ENCODE measurements around the gene MAN1A1. TPM values are rescaled to one million over a fixed set of nuclear protein-coding genes. Genes with fewer than 3 reads are reported as not detected.
"Not testable (repeated sequence)": the region's sequence is repeated elsewhere in the genome, so short reads cannot be mapped to it uniquely, and the experiment has no call there.

Gene MAN1A1
- total RNA-seq, 2 donors from 2014 or later, result 41.7 to 43.7 TPM

DNA sequence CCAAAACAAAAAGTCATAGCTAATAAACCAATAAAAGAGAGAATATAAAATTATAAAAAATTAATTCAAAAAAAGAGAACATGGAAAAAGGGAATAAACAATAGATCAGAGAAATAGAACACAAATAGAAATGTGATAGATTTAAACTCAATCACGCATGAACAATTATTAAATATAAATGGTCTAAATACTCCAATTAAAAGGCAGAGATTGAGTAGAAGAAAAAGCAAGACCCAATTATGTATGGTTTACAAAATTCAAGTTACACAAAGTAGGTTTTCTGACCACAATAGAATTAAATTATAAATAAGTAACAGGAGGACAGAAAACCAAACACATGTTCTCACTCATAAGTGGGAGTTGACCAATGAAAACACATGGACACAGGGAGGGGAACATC, 36.4 kb upstream of the MAN1A1 start:
- peaks cover 14% of the 10 kb centered on the region for H3K4me1 Mint-ChIP-seq
- peaks cover 50% of the 10 kb centered on the region for H3K9me3 ChIP-seq (ENCODE audit: control insufficient read depth, low read length)
- no CpG with 5 or more reads among the region's 1 CpG for WGBS, 2 experiments (ENCODE audit: insufficient coverage in 1 of 2, insufficient read length in 1 of 2)
- no peak overlapping the region for H3K4me3 Mint-ChIP-seq
- H3K27ac ChIP-seq (ENCODE audit: low read depth, low read length), result no peak overlapping the region
- H3K9me3 Mint-ChIP-seq, result peaks cover 48% of the 10 kb centered on the region
- peaks cover 3% of the 10 kb centered on the region for H3K4me1 ChIP-seq (ENCODE audit: control insufficient read depth, insufficient read depth, low read length)
- H3K27me3 ChIP-seq (ENCODE audit: control insufficient read depth, insufficient read depth, low read length, poor library complexity, severe bottlenecking), result peaks cover 2% of the 10 kb centered on the region
- H3K27me3 Mint-ChIP-seq (ENCODE audit: insufficient read depth), result peaks cover 11% of the 10 kb centered on the region
- peaks cover 8% of the 10 kb centered on the region for H3K36me3 Mint-ChIP-seq (ENCODE audit: low read depth)
- H3K4me3 ChIP-seq (ENCODE audit: low read length), result no peak overlapping the region
- TF ChIP-seq, protein P1, sequence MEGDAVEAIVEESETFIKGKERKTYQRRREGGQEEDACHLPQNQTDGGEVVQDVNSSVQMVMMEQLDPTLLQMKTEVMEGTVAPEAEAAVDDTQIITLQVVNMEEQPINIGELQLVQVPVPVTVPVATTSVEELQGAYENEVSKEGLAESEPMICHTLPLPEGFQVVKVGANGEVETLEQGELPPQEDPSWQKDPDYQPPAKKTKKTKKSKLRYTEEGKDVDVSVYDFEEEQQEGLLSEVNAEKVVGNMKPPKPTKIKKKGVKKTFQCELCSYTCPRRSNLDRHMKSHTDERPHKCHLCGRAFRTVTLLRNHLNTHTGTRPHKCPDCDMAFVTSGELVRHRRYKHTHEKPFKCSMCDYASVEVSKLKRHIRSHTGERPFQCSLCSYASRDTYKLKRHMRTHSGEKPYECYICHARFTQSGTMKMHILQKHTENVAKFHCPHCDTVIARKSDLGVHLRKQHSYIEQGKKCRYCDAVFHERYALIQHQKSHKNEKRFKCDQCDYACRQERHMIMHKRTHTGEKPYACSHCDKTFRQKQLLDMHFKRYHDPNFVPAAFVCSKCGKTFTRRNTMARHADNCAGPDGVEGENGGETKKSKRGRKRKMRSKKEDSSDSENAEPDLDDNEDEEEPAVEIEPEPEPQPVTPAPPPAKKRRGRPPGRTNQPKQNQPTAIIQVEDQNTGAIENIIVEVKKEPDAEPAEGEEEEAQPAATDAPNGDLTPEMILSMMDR (conservative IDR thresholded peaks at IDR 0.05), result no peak
- no peaks in the 10 kb centered on the region for H3K36me3 ChIP-seq (ENCODE audit: control insufficient read depth, insufficient read depth, low read length)
- no peak for DNase-seq
- H3K27ac Mint-ChIP-seq, result no peak overlapping the region
- no peak overlapping the region for H3K9ac ChIP-seq (ENCODE audit: extremely low read depth, low read length, poor library complexity, severe bottlenecking)

DNA sequence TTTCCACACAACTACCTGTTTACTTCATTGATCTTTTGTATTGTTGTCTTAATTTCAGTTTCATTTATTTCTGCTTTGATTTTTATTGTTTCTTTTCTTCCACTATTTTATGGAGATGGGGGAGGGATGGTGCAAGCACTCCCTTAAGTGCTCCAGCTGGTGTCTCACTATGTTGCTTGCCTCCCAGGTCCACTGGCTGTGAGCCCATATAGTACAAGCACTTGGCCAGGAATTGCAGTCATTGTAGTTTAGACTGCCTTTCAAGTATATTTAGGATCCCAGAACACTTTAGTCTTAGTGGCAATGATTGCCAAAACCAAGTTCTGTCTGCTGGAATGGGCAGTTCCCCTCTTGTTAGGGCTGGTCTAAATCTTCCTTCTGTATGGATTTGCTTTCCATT, 34.9 kb upstream of the MAN1A1 start:
- Mint-ChIP-seq H3K4me1 (peaks cover 10% of the 10 kb centered on the region), H3K27ac (no peak overlapping the region), H3K9me3 (peaks cover 60% of the 10 kb centered on the region), H3K27me3 (ENCODE audit: insufficient read depth) (peaks cover 11% of the 10 kb centered on the region), H3K36me3 (ENCODE audit: low read depth) (peaks cover 8% of the 10 kb centered on the region), H3K4me3 (no peak overlapping the region)
- H3K9me3 ChIP-seq (ENCODE audit: control insufficient read depth, low read length), result peaks cover 65% of the 10 kb centered on the region
- H3K27ac ChIP-seq (ENCODE audit: low read depth, low read length), result no peak overlapping the region
- TF ChIP-seq, protein P1 (conservative IDR thresholded peaks at IDR 0.05), result no peak
- no peaks in the 10 kb centered on the region for H3K27me3 ChIP-seq (ENCODE audit: control insufficient read depth, insufficient read depth, low read length, poor library complexity, severe bottlenecking)
- no peaks in the 10 kb centered on the region for H3K36me3 ChIP-seq (ENCODE audit: control insufficient read depth, insufficient read depth, low read length)
- no peak overlapping the region for H3K4me3 ChIP-seq (ENCODE audit: low read length)
- no peak for DNase-seq
- no peaks in the 10 kb centered on the region for H3K4me1 ChIP-seq (ENCODE audit: control insufficient read depth, insufficient read depth, low read length)
- no peak overlapping the region for H3K9ac ChIP-seq (ENCODE audit: extremely low read depth, low read length, poor library complexity, severe bottlenecking)

DNA sequence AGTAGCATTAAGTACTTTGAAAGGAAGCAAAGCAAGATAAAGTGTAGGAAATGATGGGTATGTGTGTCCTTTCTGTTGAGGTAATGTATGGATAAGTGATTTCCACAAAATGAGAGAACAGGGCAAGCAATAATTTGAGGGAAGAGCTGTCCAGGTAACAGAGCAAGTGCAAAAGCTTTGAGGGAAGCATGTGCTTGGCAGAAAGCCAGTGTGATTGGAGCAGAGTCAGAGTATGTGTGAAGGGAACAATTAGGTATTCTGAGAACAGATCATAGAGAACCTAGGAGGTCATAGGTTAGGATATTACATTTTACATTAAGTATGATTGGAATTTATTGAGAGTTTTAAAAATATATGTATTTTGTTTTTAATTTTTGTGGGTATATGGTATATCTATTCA, 30.2 kb upstream of the MAN1A1 start:
- Mint-ChIP-seq H3K4me1 (peaks cover 10% of the 10 kb centered on the region), H3K36me3 (ENCODE audit: low read depth) (peaks cover 11% of the 10 kb centered on the region), H3K27me3 (ENCODE audit: insufficient read depth) (peaks cover 15% of the 10 kb centered on the region), H3K4me3 (no peak overlapping the region), H3K27ac (no peak overlapping the region), H3K9me3 (peaks cover 51% of the 10 kb centered on the region)
- Histone ChIP-seq H3K4me1 (ENCODE audit: control insufficient read depth, insufficient read depth, low read length) (no peaks in the 10 kb centered on the region), H3K9me3 (ENCODE audit: control insufficient read depth, low read length) (peaks cover 38% of the 10 kb centered on the region), H3K27ac (ENCODE audit: low read depth, low read length) (no peak overlapping the region), H3K9ac (ENCODE audit: extremely low read depth, low read length, poor library complexity, severe bottlenecking) (no peak overlapping the region), H3K27me3 (ENCODE audit: control insufficient read depth, insufficient read depth, low read length, poor library complexity, severe bottlenecking) (no peaks in the 10 kb centered on the region), H3K36me3 (ENCODE audit: control insufficient read depth, insufficient read depth, low read length) (no peaks in the 10 kb centered on the region), H3K4me3 (ENCODE audit: low read length) (no peak overlapping the region)
- TF ChIP-seq, protein P1 (conservative IDR thresholded peaks at IDR 0.05), result no peak
- no peak for DNase-seq

DNA sequence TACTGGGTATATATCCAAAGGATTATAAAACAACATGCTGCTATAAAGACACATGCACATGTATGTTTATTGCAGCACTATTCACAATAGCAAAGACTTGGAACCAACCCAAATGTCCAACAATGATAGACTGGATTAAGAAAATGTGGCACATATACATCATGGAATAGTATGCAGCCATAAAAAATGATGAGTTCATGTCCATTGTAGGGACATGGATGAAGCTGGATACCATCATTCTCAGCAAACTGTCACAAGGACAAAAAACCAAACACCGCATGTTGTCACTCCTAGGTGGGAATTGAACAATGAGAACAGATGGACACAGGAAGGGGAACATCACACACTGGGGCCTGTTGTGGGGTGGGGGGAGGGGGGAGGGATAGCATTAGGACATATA, 27.5 kb upstream of the MAN1A1 start:
- 92% methylated on average over 1 of the region's 1 CpG; no CpG with 5 or more reads in 1 of the 2 experiments for WGBS, 2 experiments (ENCODE audit: insufficient coverage in 1 of 2, insufficient read length in 1 of 2)
- H3K27ac Mint-ChIP-seq; H3K4me3 ChIP-seq (ENCODE audit: low read length); H3K4me3 Mint-ChIP-seq; H3K9ac ChIP-seq (ENCODE audit: extremely low read depth, low read length, poor library complexity, severe bottlenecking); H3K27me3 ChIP-seq (ENCODE audit: control insufficient read depth, insufficient read depth, low read length, poor library complexity, severe bottlenecking); H3K4me1 Mint-ChIP-seq; H3K36me3 Mint-ChIP-seq (ENCODE audit: low read depth); H3K4me1 ChIP-seq (ENCODE audit: control insufficient read depth, insufficient read depth, low read length); H3K27ac ChIP-seq (ENCODE audit: low read depth, low read length); DNase-seq; H3K36me3 ChIP-seq (ENCODE audit: control insufficient read depth, insufficient read depth, low read length): not testable (repeated sequence)
- Mint-ChIP-seq H3K9me3 (peaks cover 27% of the 10 kb centered on the region), H3K27me3 (ENCODE audit: insufficient read depth) (peaks cover 11% of the 10 kb centered on the region)
- H3K9me3 ChIP-seq (ENCODE audit: control insufficient read depth, low read length), result peaks cover 17% of the 10 kb centered on the region
